ENCODE measurements around the gene SPAG16. TPM values are rescaled to one million over a fixed set of nuclear protein-coding genes. Genes with fewer than 3 reads are reported as not detected.

SPAG16 gene
- total RNA-seq, 1 experiment from 2014 or later: 17.3 TPM

- Histone ChIP-seq H3K4me1 (ENCODE audit: insufficient read depth, low read length) (no peaks in the 10 kb centered on the region), H3T11ph (ENCODE audit: low read length) (no peak overlapping the region), H3K79me2 (ENCODE audit: insufficient read depth, low read length) (no peaks in the 10 kb centered on the region), H3K9ac (ENCODE audit: extremely low read depth, insufficient read length, low read length) (no peak overlapping the region), H3K79me1 (ENCODE audit: insufficient read depth, low read depth, low read length, poor library complexity, severe bottlenecking) (no peaks in the 10 kb centered on the region), H3K14ac (ENCODE audit: insufficient read depth, low read length) (no peak overlapping the region), H3K56ac (ENCODE audit: insufficient read length, low read depth, low read length) (no peak overlapping the region), H4K8ac (replicated peaks; ENCODE audit: insufficient read length, low read depth, low read length) (no peak overlapping the region), H2BK12ac (ENCODE audit: insufficient read length, low read depth, low read length) (no peak overlapping the region), H2BK120ac (ENCODE audit: low read depth, low read length, poor library complexity, severe bottlenecking) (no peak overlapping the region), H2BK5ac (ENCODE audit: insufficient read length, low read length) (no peak overlapping the region), H2AFZ (ENCODE audit: low read length) (no peak overlapping the region), H3K4ac (ENCODE audit: low read depth, low read length) (no peak overlapping the region), H3K4me2 (ENCODE audit: insufficient read depth, insufficient read length, low read length) (no peak overlapping the region), H3K27me3 (ENCODE audit: insufficient read depth, low read length) (no peaks in the 10 kb centered on the region), H3K23me2 (ENCODE audit: insufficient read length, low read depth, low read length, poor library complexity, severe bottlenecking) (no peaks in the 10 kb centered on the region), H4K91ac (ENCODE audit: insufficient read length, low read depth, low read length) (no peak overlapping the region), H3K23ac (ENCODE audit: insufficient read length, low read depth, low read length) (no peak overlapping the region), H2BK15ac (ENCODE audit: low read depth, low read length) (no peak overlapping the region), H3K18ac (ENCODE audit: insufficient read length, low read depth, low read length) (no peak overlapping the region), H2AK5ac (ENCODE audit: insufficient read length, low read length) (no peak overlapping the region), H3K9me3 (ENCODE audit: control insufficient read depth, low read depth, low read length) (no peaks in the 10 kb centered on the region), H3K27ac (ENCODE audit: insufficient read length, low read depth, low read length) (no peak overlapping the region), H4K20me1 (ENCODE audit: control insufficient read depth, insufficient read depth, insufficient read length) (no peaks in the 10 kb centered on the region), H4K5ac (ENCODE audit: insufficient read length, low read depth, low read length) (no peak overlapping the region), H2BK20ac (ENCODE audit: low read depth, low read length, poor library complexity, severe bottlenecking) (no peak overlapping the region)
- DNase-seq: peak; percentile 73
- H3K4me3 Mint-ChIP-seq: no peak overlapping the region
- no peak overlapping the region for H3K27ac Mint-ChIP-seq
- WGBS (ENCODE audit: extremely low coverage, insufficient read length, low lambda C conversion rate): no CpG with 5 or more reads among the region's 7 CpGs
- H3K9me3 Mint-ChIP-seq: peaks cover 3 to 6% of the 10 kb centered on the region in 2 experiments; a peak in 3 of 5 replicates
- no peaks in the 10 kb centered on the region for H3K27me3 Mint-ChIP-seq (ENCODE audit: low read depth)
- H3K4me1 Mint-ChIP-seq: no peaks in the 10 kb centered on the region; a peak in 1 of 4 replicates
- H3K36me3 Mint-ChIP-seq (ENCODE audit: insufficient read depth in 1 of 3, low read depth in 3 of 3): no peaks in the 10 kb centered on the region
- TF ChIP-seq CTCF (conservative IDR thresholded peaks at IDR 0.05): peak; percentile 73
These were observed 1026.8 kb downstream of the SPAG16 start for GRCh38 chr2:214311031-214311533.

All from H9 (cell line).